KOPT-K1 (cell line): ENCODE data around the gene SEPTIN5.

ENCODE experiments used
- H3K27ac ChIP-seq: fragments of 200-600 bp; sonication (generic); 2 replicates; pipeline ENCODE4 v1.5.1; 2016; ENCODE audit warnings: antibody characterized with exemption, mild to moderate bottlenecking, low read depth, low read length; ENCODE audit not compliant: poor library complexity, severe bottlenecking
- H3K36me3 ChIP-seq: fragments of 200-600 bp; sonication (generic); 2 replicates; pipeline ENCODE4 v1.5.1; 2017; ENCODE audit warnings: antibody characterized with exemption, mild to moderate bottlenecking, low read length, moderate library complexity; ENCODE audit not compliant: insufficient read depth
- H3K9me3 ChIP-seq: fragments of 200-600 bp; sonication (generic); 2 replicates; pipeline ENCODE4 v1.5.1; 2017; ENCODE audit warnings: antibody characterized with exemption, low read length, mild to moderate bottlenecking; ENCODE audit not compliant: insufficient read depth, poor library complexity, severe bottlenecking

SEPTIN5 gene

DNA sequence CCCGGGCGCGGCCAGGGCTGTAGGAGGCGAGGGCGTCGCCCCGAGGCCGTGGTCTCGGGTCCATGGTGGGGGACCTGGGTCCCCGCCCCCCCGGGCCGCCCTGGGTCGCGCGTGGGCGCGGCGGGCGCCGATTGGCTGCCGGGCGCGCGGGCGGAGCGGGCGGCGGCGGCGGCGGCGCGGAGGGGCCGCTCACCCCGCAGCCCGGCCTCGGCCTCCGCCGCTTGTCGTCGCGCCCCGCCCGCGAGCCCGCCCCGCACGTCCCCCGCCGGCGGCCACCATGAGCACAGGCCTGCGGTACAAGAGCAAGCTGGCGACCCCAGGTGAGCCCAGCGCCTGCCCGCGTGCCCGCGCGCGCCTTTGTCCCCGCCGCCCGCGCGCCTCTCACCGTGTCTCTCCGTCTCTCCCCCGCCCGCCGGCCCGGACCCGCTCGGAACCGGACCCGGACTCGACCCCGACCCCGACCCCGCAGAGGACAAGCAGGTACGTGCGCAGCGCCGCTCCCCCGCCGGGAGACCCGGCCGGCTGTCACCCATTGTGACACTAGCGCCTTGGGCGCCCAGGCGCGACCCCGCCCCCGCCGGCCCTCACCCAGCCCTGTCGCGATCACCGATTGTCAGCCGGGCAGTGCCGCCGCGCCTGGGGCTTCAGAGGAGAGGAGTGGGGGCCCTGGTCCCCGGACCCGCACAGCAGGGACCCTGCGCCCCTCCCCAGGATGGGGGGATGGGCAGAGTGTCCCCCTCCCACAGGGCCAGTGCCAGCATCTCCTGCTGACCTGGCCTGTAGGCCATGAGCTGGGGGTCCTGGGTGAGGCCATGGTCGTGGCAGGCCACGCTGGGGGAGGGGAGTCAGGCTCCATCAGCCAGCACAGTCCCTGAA is at the start of gene SEPTIN5:
Gene SEPTIN5, plus strand, starts transcription at position 192 of the 876 bp plus-strand sequence. Its CDS starts 86 bp downstream, at position 278.
- no peaks in the 10 kb centered on the region for H3K9me3 ChIP-seq
- H3K36me3 ChIP-seq: no peaks in the 10 kb centered on the region
- H3K27ac ChIP-seq: no peak within 1 kb of the TSS

DNA sequence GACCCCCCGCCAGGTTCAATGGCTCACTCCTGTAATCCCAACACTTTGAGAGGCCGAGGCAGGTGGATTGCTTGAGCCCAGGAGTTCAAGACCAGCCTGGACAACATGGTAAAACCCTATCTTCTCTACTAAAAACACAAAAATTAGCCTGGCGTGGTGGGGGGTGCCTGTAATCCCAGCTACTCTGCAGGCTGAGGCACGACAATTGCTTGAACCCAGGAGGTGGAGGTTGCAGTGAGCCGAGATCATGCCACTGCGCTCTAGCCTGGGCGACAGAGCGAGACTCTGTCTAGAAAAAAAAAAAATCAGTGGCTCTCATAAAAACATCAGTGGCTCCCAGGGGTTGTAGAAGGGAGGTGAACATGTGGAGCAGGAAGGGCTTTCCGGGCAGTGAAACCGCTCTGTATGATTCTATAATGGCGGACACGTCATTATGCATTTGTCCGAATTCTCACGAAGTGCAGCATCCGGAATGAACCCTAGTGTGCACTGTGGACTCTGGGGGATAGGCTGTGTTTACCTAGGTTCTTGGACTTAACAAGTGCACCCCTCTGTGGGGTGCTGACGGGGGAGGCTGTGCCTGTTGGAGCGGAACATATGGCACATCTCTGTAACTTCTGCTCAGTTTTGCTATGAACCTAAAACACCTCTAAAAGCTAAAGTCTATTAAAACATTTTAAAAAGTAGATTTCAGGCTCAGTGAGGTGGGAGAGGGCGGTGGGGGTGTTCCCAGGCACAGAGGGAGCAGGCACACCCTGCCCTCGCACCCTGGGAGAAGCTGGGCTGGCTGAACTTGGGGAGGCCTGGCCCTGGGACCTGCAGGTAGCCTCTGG is 49.1 kb upstream of the SEPTIN5 start:
- H3K36me3 ChIP-seq: no peaks in the 10 kb centered on the region
- no peak overlapping the region for H3K27ac ChIP-seq
- no peaks in the 10 kb centered on the region for H3K9me3 ChIP-seq

DNA sequence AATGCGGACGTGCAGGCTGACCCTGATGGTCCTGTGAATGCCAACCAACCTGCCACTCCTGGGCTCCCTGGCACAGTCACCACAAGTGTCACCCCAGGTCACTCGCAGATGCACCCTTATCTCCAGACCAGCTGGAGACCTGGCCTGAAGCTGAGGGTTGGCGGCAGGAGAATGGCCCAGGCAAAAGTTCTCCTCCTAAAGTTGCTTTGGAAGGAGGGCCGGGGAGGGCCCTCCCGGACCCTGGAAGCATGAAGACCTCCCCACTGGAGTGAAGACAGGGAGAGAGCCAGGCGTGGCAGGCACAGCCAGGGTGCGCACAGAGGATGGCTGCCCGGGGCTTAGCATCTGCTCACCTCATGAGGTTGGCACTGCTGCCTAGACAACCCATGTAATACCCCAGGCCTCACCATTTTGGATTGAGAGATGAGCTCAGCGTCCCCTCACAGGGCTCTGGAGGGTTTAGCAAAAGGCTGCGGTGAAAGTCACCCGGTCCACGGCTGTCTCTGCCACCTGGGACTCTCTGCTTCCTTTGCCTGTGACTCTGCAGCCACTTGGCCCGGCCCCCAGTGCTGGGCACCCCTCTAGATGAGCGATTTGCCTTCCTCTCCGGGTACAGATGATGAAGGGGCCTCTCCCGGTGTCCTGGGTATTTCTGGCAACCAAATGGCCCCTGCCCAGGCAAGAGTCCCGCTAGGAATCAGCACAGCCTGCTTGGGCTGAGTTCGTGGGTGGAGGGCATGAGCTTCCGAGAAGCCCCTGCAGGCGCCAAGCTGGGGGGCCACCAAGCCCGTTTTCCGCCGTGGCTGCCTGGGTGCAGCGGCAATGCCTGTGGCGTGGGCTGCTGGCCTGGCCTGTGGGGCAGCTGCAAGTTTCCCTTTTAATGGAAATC is 48.3 kb upstream of the SEPTIN5 start:
- H3K36me3 ChIP-seq: no peaks in the 10 kb centered on the region
- peaks cover under 1% of the 10 kb centered on the region for H3K9me3 ChIP-seq
- H3K27ac ChIP-seq: no peak overlapping the region

GRCh38 chr22:19666673-19667593 is 47.4 kb upstream of the SEPTIN5 start:
- Histone ChIP-seq H3K9me3 (peaks cover 10% of the 10 kb centered on the region), H3K36me3 (no peaks in the 10 kb centered on the region), H3K27ac (no peak overlapping the region)

DNA sequence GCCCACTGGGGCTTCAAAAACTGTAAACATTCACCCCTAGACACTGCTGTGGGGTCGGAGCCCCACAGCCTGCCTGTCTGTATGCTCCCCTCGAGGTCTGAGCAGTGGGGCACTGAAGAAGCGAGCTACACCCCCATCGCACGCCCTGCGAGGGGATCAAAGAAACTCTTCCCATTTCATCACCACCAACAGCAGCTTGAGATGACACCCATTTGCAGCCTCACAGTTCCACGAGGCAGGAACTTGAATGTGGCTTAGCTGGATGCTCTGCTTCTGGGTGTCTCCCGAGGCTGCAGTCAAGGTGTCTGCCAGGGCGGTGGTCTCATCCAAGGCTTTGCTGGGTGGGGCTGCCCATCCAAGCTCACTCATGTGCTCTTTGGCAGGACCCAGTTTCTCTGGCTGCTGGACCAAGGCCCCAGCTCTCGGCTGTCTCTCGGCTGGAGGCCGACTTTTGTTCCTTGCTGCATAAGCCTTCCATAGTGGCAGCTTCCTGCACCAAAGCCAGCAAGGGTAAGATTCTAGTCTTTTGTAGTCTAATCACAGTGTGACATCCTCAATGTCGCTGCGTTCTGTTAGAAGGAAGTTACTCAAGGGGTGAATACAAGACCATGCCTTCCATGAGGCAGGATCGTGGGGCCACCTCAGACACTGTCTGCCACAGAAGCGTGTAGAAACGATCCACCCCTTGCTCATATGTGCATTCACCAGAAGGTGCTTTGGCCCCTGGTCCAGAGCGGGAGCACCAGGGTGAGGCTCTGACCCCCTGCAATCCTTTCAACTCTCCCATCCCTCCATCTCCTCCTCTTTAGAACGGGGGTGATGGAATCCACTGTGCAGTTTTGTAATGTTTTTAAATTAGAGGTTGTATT is 46.2 kb upstream of the SEPTIN5 start:
- Histone ChIP-seq H3K36me3 (no peaks in the 10 kb centered on the region), H3K9me3 (peaks cover 11% of the 10 kb centered on the region), H3K27ac (no peak overlapping the region)

DNA sequence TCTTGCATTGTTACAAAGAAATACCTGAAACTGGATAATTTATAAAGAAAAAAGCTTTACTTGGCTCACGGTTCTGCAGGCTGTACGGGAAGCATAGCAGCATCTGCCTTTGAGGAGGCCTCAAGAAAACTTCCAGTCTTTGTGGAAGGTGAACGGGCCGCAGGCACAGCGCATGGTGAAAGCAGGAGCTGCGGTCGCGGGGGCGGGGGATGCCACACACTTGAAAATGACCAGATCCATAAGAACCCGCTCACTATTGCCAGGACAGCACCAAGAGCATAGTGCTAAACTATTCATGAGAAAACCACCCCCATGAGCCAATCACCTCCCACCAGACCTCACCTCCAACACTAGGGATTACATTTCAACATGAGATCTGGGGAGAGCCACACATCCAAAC is 45.6 kb upstream of the SEPTIN5 start:
- H3K36me3 ChIP-seq: no peaks in the 10 kb centered on the region
- H3K9me3 ChIP-seq: peaks cover 11% of the 10 kb centered on the region
- H3K27ac ChIP-seq: no peak overlapping the region

GRCh38 chr22:19669570-19669969 is 44.7 kb upstream of the SEPTIN5 start:
- H3K36me3 ChIP-seq: no peaks in the 10 kb centered on the region
- peaks cover 11% of the 10 kb centered on the region for H3K9me3 ChIP-seq
- no peak overlapping the region for H3K27ac ChIP-seq

DNA sequence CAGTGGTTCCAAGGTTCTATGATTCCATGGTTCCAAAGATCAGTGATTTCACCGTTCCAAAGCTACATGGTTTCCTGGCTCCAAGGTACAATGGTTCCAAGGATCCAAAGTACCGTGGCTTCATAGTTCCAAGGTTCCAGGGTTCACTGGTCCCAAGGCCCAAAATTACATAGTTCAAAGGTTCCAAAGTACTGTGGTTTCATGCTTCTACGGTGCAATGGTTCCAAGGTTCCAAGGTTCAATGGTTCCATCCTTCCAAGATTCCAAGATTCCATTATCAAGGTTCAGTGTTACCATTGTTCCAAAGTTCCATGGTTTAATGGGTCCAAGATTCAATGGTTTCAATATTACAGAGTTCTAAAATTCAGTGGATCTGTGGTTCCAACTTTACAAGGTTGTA is 43.0 kb upstream of the SEPTIN5 start:
- Histone ChIP-seq H3K27ac (no peak overlapping the region), H3K36me3 (no peaks in the 10 kb centered on the region), H3K9me3 (peaks cover 11% of the 10 kb centered on the region)

DNA sequence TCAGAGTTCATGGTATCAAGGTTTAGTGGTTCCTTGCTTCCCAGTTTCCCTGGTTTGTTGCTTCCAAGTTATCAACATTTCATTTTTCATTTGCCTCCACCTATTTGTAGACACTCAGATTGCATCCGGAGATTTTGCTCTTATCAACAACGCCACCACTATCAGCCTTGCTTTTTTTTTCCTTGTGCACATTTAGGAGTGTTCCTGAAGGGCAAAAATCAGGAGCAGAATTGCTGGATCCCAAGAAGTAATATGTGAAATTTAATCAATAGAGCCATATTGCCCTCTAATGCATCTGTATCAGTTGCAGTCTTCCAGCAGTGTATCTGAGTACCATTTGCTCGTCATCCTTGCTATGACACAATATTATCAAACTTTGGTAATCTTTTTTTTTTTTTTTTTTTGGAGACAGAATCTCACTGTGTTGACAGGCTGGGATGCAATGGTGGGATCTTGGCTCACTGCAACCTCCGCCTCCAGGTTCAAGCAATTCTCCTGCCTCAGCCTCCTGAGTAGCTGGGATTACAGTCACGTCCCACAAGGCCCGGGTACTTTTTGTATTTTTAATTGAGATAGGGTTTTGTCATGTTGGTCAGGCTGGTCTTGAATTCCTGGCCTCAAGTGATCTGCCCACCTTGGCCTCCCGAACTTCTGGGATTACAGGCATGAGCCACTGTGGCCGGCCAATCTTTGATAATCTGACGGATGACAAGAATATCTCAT is 42.1 kb upstream of the SEPTIN5 start:
- Histone ChIP-seq H3K36me3 (no peaks in the 10 kb centered on the region), H3K9me3 (peaks cover 11% of the 10 kb centered on the region), H3K27ac (no peak overlapping the region)

DNA sequence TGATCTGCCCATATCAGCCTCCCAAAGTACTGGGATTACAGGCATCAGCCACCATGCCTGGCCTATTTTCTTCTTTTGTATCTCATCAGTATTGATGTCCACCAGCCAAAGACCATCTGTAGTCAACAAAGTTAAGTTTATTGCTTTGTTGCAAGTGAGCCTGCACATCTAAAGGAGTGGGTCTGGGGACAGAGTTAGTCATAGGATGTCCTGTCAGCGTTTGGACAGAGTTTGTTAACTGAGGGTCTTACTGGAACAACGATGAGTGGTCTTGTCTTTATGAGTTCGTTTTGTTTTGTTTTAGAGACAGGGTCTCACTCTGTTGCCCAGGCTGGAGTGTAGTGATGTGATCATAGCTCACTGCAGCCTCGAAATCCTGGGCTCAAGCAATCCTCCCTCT is 40.6 kb upstream of the SEPTIN5 start:
- H3K36me3 ChIP-seq: no peaks in the 10 kb centered on the region
- H3K9me3 ChIP-seq: peaks cover 11% of the 10 kb centered on the region
- H3K27ac ChIP-seq: no peak overlapping the region

- Histone ChIP-seq H3K36me3 (no peaks in the 10 kb centered on the region), H3K9me3 (peaks cover 11% of the 10 kb centered on the region), H3K27ac (no peak overlapping the region)
Observed at GRCh38 chr22:19674129-19674928, 40.0 kb upstream of the SEPTIN5 start.

DNA sequence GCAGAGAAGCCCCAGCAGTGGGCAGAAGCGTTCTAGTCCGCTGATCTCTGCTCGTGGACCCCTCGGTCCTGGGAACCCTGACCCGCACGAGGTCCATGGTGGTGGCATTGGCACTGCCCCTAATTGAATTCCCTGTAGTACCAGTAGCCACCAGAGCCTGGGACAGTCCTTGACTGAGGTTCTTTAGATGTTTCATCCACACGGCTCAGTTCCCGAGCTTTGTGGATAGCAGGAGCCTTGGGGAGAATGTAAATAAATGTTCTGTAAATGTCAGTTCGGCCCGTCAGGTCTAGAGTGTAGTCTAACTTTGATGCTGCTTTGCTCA is 39.4 kb upstream of the SEPTIN5 start:
- H3K9me3 ChIP-seq: peaks cover 11% of the 10 kb centered on the region
- H3K27ac ChIP-seq: no peak overlapping the region
- H3K36me3 ChIP-seq: no peaks in the 10 kb centered on the region
